A549 (cell line): ENCODE measurements around the gene NSD1.

Source experiments
- CHD4 ChIP-seq: fragments of 200-600 bp; sonication (generic); IDR thresholded peaks from 2 replicates; pipeline ENCODE4 v1.6.1; 2016; ENCODE audit warnings: antibody characterized with exemption, mild to moderate bottlenecking, borderline replicate concordance
- EP300 ChIP-seq, 2 experiments: fragments of >200 bp; sonication (Bioruptor Twin); formaldehyde crosslinking; IDR thresholded peaks; 2 replicates in 1 of 2; 3 replicates in 1 of 2; pipeline ENCODE4 v1.6.1; 2016 to 2017
- MAX ChIP-seq: IDR thresholded peaks from 2 replicates; pipeline ENCODE4 v1.6.1; 2012
- POLR2A ChIP-seq: IDR thresholded peaks from 2 replicates; pipeline ENCODE4 v1.6.1; 2012; ENCODE audit warnings: mild to moderate bottlenecking, low read length
- RAD21 ChIP-seq, 2 experiments: fragments of >200 bp in 1 of 2; sonication (Bioruptor Twin) in 1 of 2; formaldehyde crosslinking in 1 of 2; IDR thresholded peaks in 1 of 2; conservative IDR thresholded peaks in 1 of 2; 2 replicates in 1 of 2; 3 replicates in 1 of 2; pipeline ENCODE4 v1.6.1; 2012 to 2018; ENCODE audit warnings: inconsistent platforms in 1 of 2
- SREBF2 ChIP-seq: fragments of 450-650 bp; IDR thresholded peaks from 2 replicates; pipeline ENCODE4 v1.6.1; 2014; ENCODE audit warnings: mild to moderate bottlenecking, moderate library complexity
- TF ChIP-seq, protein P1 (sequence below): IDR thresholded peaks from 2 replicates; pipeline ENCODE4 v1.6.1; 2012
- TF ChIP-seq, protein P2 (sequence below): fragments of >200 bp; sonication (Bioruptor Twin); formaldehyde crosslinking; IDR thresholded peaks from 3 replicates; pipeline ENCODE4 v1.5.1; 2016
- TF ChIP-seq, protein P3 (sequence below): fragments of 200-600 bp; sonication (generic); IDR thresholded peaks from 2 replicates; pipeline ENCODE4 v1.6.1; 2016; ENCODE audit warnings: antibody characterized with exemption, mild to moderate bottlenecking, moderate library complexity
- TF ChIP-seq, protein P4 (sequence below): fragments of 150-350 bp; IDR thresholded peaks from 2 replicates; pipeline ENCODE4 v1.6.1; 2014; ENCODE audit warnings: low read depth, mild to moderate bottlenecking, low read length

GRCh38 chr5:177338251-177339106, 204.9 kb downstream of the NSD1 start:
- TF ChIP-seq RAD21 (conservative IDR thresholded peaks at IDR 0.05 in 1 of 2, IDR thresholded peaks at IDR 0.05 in 1 of 2) (no peak), MAX (no peak), POLR2A (no peak), CHD4 (no peak), EP300 (IDR thresholded peaks at IDR 0.05) (no peak), SREBF2 (no peak)
- TF ChIP-seq, protein P1, sequence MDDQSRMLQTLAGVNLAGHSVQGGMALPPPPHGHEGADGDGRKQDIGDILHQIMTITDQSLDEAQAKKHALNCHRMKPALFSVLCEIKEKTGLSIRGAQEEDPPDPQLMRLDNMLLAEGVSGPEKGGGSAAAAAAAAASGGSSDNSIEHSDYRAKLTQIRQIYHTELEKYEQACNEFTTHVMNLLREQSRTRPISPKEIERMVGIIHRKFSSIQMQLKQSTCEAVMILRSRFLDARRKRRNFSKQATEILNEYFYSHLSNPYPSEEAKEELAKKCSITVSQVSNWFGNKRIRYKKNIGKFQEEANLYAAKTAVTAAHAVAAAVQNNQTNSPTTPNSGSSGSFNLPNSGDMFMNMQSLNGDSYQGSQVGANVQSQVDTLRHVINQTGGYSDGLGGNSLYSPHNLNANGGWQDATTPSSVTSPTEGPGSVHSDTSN = no peak
- TF ChIP-seq, protein P2, sequence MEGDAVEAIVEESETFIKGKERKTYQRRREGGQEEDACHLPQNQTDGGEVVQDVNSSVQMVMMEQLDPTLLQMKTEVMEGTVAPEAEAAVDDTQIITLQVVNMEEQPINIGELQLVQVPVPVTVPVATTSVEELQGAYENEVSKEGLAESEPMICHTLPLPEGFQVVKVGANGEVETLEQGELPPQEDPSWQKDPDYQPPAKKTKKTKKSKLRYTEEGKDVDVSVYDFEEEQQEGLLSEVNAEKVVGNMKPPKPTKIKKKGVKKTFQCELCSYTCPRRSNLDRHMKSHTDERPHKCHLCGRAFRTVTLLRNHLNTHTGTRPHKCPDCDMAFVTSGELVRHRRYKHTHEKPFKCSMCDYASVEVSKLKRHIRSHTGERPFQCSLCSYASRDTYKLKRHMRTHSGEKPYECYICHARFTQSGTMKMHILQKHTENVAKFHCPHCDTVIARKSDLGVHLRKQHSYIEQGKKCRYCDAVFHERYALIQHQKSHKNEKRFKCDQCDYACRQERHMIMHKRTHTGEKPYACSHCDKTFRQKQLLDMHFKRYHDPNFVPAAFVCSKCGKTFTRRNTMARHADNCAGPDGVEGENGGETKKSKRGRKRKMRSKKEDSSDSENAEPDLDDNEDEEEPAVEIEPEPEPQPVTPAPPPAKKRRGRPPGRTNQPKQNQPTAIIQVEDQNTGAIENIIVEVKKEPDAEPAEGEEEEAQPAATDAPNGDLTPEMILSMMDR = no peak
- TF ChIP-seq, protein P3, sequence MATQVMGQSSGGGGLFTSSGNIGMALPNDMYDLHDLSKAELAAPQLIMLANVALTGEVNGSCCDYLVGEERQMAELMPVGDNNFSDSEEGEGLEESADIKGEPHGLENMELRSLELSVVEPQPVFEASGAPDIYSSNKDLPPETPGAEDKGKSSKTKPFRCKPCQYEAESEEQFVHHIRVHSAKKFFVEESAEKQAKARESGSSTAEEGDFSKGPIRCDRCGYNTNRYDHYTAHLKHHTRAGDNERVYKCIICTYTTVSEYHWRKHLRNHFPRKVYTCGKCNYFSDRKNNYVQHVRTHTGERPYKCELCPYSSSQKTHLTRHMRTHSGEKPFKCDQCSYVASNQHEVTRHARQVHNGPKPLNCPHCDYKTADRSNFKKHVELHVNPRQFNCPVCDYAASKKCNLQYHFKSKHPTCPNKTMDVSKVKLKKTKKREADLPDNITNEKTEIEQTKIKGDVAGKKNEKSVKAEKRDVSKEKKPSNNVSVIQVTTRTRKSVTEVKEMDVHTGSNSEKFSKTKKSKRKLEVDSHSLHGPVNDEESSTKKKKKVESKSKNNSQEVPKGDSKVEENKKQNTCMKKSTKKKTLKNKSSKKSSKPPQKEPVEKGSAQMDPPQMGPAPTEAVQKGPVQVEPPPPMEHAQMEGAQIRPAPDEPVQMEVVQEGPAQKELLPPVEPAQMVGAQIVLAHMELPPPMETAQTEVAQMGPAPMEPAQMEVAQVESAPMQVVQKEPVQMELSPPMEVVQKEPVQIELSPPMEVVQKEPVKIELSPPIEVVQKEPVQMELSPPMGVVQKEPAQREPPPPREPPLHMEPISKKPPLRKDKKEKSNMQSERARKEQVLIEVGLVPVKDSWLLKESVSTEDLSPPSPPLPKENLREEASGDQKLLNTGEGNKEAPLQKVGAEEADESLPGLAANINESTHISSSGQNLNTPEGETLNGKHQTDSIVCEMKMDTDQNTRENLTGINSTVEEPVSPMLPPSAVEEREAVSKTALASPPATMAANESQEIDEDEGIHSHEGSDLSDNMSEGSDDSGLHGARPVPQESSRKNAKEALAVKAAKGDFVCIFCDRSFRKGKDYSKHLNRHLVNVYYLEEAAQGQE = no peak
- TF ChIP-seq, protein P4, sequence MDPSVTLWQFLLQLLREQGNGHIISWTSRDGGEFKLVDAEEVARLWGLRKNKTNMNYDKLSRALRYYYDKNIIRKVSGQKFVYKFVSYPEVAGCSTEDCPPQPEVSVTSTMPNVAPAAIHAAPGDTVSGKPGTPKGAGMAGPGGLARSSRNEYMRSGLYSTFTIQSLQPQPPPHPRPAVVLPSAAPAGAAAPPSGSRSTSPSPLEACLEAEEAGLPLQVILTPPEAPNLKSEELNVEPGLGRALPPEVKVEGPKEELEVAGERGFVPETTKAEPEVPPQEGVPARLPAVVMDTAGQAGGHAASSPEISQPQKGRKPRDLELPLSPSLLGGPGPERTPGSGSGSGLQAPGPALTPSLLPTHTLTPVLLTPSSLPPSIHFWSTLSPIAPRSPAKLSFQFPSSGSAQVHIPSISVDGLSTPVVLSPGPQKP = no peak
